ENCODE results near the gene TTC12.

The TTC12 gene

GRCh38 chr11:113315811-113316210 lies 1.4 kb downstream of the TTC12 start:
- TF ChIP-seq CTCF (IDR thresholded peaks at IDR 0.05; ENCODE audit: low read length) (no peak), EZH2 (optimal IDR thresholded peaks at IDR 0.05; ENCODE audit: low read depth, low read length) (no peak), EZH2phosphoT487 (IDR thresholded peaks at IDR 0.05; ENCODE audit: low read length) (no peak)
- Histone ChIP-seq H3K4me2 (ENCODE audit: low read depth, low read length) (no peak overlapping the region), H2AFZ (ENCODE audit: low read length) (no peak overlapping the region), H3K79me2 (ENCODE audit: low read length) (peaks cover 7% of the 10 kb centered on the region; the same call in 1 of the 2 replicates), H3F3A (ENCODE audit: insufficient read depth, low read length) (no peaks in the 10 kb centered on the region), H3K9ac (ENCODE audit: low read length) (no peak overlapping the region), H3K9me3 (replicated peaks; ENCODE audit: insufficient read depth, low read length) (no peaks in the 10 kb centered on the region), H3K27ac (ENCODE audit: low read length) (no peak overlapping the region), H3K36me3 (replicated peaks; ENCODE audit: insufficient read depth, low read length) (no peaks in the 10 kb centered on the region), H3K9me2 (replicated peaks; ENCODE audit: insufficient read depth, low read length) (no peaks in the 10 kb centered on the region), H3K27me3 (replicated peaks; ENCODE audit: insufficient read depth, low read length) (no peaks in the 10 kb centered on the region), H3K4me1 (ENCODE audit: low read length) (peaks cover 10% of the 10 kb centered on the region), H3K4me3 (ENCODE audit: low read length) (no peak overlapping the region), H4K20me1 (ENCODE audit: insufficient read depth, low read length) (no peaks in the 10 kb centered on the region)
- DNase-seq, result no peak

- H3K4me2 ChIP-seq (ENCODE audit: low read depth, low read length), result no peak overlapping the region
- no peak for DNase-seq
- no peaks in the 10 kb centered on the region for H4K20me1 ChIP-seq (ENCODE audit: insufficient read depth, low read length)
Observed at GRCh38 chr11:113316256-113316655, 1.9 kb downstream of the TTC12 start.

GRCh38 chr11:113317339-113317738 lies 3.0 kb downstream of the TTC12 start:
- H3K79me2 ChIP-seq (ENCODE audit: low read length), result peaks cover 7% of the 10 kb centered on the region; the same call in 1 of the 2 replicates
- no peak overlapping the region for H3K4me2 ChIP-seq (ENCODE audit: low read depth, low read length)
- H3K4me1 ChIP-seq (ENCODE audit: low read length), result peaks cover 10% of the 10 kb centered on the region
- no peaks in the 10 kb centered on the region for H3K9me2 ChIP-seq (replicated peaks; ENCODE audit: insufficient read depth, low read length)
- no peak for DNase-seq
- H3K4me3 ChIP-seq (ENCODE audit: low read length), result no peak overlapping the region
- no peak overlapping the region for H3K9ac ChIP-seq (ENCODE audit: low read length)
- TF ChIP-seq CTCF (IDR thresholded peaks at IDR 0.05; ENCODE audit: low read length) (no peak), EZH2 (optimal IDR thresholded peaks at IDR 0.05; ENCODE audit: low read depth, low read length) (no peak), EZH2phosphoT487 (IDR thresholded peaks at IDR 0.05; ENCODE audit: low read length) (no peak)
- no peak overlapping the region for H2AFZ ChIP-seq (ENCODE audit: low read length)
- no peaks in the 10 kb centered on the region for H4K20me1 ChIP-seq (ENCODE audit: insufficient read depth, low read length)
- H3F3A ChIP-seq (ENCODE audit: insufficient read depth, low read length), result no peaks in the 10 kb centered on the region
- H3K27me3 ChIP-seq (replicated peaks; ENCODE audit: insufficient read depth, low read length), result no peaks in the 10 kb centered on the region
- no peak overlapping the region for H3K27ac ChIP-seq (ENCODE audit: low read length)
- H3K36me3 ChIP-seq (replicated peaks; ENCODE audit: insufficient read depth, low read length), result no peaks in the 10 kb centered on the region
- H3K9me3 ChIP-seq (replicated peaks; ENCODE audit: insufficient read depth, low read length), result no peaks in the 10 kb centered on the region

More at GRCh38 chr11:113316256-113316655, 1.9 kb downstream of the TTC12 start:
- no peaks in the 10 kb centered on the region for H3F3A ChIP-seq (ENCODE audit: insufficient read depth, low read length)
- H3K4me1 ChIP-seq (ENCODE audit: low read length), result peaks cover 10% of the 10 kb centered on the region
- peaks cover 7% of the 10 kb centered on the region; the same call in 1 of the 2 replicates for H3K79me2 ChIP-seq (ENCODE audit: low read length)
- no peak overlapping the region for H3K9ac ChIP-seq (ENCODE audit: low read length)
- no peaks in the 10 kb centered on the region for H3K9me2 ChIP-seq (replicated peaks; ENCODE audit: insufficient read depth, low read length)
- no peaks in the 10 kb centered on the region for H3K27me3 ChIP-seq (replicated peaks; ENCODE audit: insufficient read depth, low read length)
- no peaks in the 10 kb centered on the region for H3K9me3 ChIP-seq (replicated peaks; ENCODE audit: insufficient read depth, low read length)
- H2AFZ ChIP-seq (ENCODE audit: low read length), result no peak overlapping the region
- no peak overlapping the region for H3K27ac ChIP-seq (ENCODE audit: low read length)
- H3K4me3 ChIP-seq (ENCODE audit: low read length), result no peak overlapping the region
- H3K36me3 ChIP-seq (replicated peaks; ENCODE audit: insufficient read depth, low read length), result no peaks in the 10 kb centered on the region
- TF ChIP-seq EZH2phosphoT487 (IDR thresholded peaks at IDR 0.05; ENCODE audit: low read length) (no peak), CTCF (IDR thresholded peaks at IDR 0.05; ENCODE audit: low read length) (no peak), EZH2 (optimal IDR thresholded peaks at IDR 0.05; ENCODE audit: low read depth, low read length) (no peak)
